ENCODE data around the gene C16orf90.
"Not testable (repeated sequence)": the region's sequence is repeated elsewhere in the genome, so short reads cannot be mapped to it uniquely, and the experiment has no call there.

C16orf90 gene

GRCh38 chr16:3482659-3483241 is 12.5 kb downstream of the C16orf90 start:
- no peak for DNase-seq

- no peak for DNase-seq
These were observed 13.3 kb downstream of the C16orf90 start for GRCh38 chr16:3481696-3482658.

- no peak for DNase-seq
These were observed 14.2 kb downstream of the C16orf90 start for GRCh38 chr16:3480901-3481695.

GRCh38 chr16:3479654-3480216 is 15.6 kb downstream of the C16orf90 start:
- no peak for DNase-seq

- DNase-seq, result no peak
These were observed 16.9 kb downstream of the C16orf90 start for GRCh38 chr16:3478242-3478925.

- no peak for DNase-seq
These were observed 18.9 kb downstream of the C16orf90 start for GRCh38 chr16:3476409-3476808.

- DNase-seq, result no peak
These were observed 19.5 kb downstream of the C16orf90 start for GRCh38 chr16:3475604-3476375.

GRCh38 chr16:3474870-3475269 is 20.4 kb downstream of the C16orf90 start:
- not testable (repeated sequence) for DNase-seq

- DNase-seq, result no peak
These were observed 21.0 kb downstream of the C16orf90 start for GRCh38 chr16:3474136-3474779.

GRCh38 chr16:3473596-3473943 is 21.7 kb downstream of the C16orf90 start:
- not testable (repeated sequence) for DNase-seq

- DNase-seq, result no peak
These were observed 22.3 kb downstream of the C16orf90 start for GRCh38 chr16:3472878-3473595.

- DNase-seq, result no peak
These were observed 23.6 kb downstream of the C16orf90 start for GRCh38 chr16:3471518-3472176.

GRCh38 chr16:3470723-3471122 is 24.6 kb downstream of the C16orf90 start:
- DNase-seq, result no peak

- no peak for DNase-seq
These were observed 25.6 kb downstream of the C16orf90 start for GRCh38 chr16:3469736-3470135.

- no peak for DNase-seq
These were observed 26.8 kb downstream of the C16orf90 start for GRCh38 chr16:3468501-3468900.

- no peak for DNase-seq
These were observed 27.4 kb downstream of the C16orf90 start for GRCh38 chr16:3467921-3468320.

GRCh38 chr16:3467182-3467581 is 28.1 kb downstream of the C16orf90 start:
- DNase-seq, result no peak

GRCh38 chr16:3465911-3466584 is 29.2 kb downstream of the C16orf90 start:
- no peak for DNase-seq

GRCh38 chr16:3465301-3465700 is 30.0 kb downstream of the C16orf90 start:
- no peak for DNase-seq

Measured in NCI-H524 treated with DMSO at 0.1 percent for 48 hours (cell line).